Epithelial cell of esophagus (primary cell): ENCODE measurements around the gene SF1.

Experiments used
- DNase-seq: peaks from one replicate; pipeline ENCODE4 v3.0.0; 2010; ENCODE audit warnings: low read depth
- H3K4me3 ChIP-seq: 2 replicates; pipeline ENCODE4 v1.5.1; 2011; ENCODE audit warnings: mild to moderate bottlenecking, low read length, control low read depth
- TF ChIP-seq, protein P1 (sequence below): IDR thresholded peaks from 2 replicates; pipeline ENCODE4 v1.5.1; 2011; ENCODE audit warnings: low read depth, mild to moderate bottlenecking, low read length, control low read depth, inconsistent platforms; ENCODE audit not compliant: insufficient read depth; ENCODE audit errors: missing control alignments

Gene SF1

DNA sequence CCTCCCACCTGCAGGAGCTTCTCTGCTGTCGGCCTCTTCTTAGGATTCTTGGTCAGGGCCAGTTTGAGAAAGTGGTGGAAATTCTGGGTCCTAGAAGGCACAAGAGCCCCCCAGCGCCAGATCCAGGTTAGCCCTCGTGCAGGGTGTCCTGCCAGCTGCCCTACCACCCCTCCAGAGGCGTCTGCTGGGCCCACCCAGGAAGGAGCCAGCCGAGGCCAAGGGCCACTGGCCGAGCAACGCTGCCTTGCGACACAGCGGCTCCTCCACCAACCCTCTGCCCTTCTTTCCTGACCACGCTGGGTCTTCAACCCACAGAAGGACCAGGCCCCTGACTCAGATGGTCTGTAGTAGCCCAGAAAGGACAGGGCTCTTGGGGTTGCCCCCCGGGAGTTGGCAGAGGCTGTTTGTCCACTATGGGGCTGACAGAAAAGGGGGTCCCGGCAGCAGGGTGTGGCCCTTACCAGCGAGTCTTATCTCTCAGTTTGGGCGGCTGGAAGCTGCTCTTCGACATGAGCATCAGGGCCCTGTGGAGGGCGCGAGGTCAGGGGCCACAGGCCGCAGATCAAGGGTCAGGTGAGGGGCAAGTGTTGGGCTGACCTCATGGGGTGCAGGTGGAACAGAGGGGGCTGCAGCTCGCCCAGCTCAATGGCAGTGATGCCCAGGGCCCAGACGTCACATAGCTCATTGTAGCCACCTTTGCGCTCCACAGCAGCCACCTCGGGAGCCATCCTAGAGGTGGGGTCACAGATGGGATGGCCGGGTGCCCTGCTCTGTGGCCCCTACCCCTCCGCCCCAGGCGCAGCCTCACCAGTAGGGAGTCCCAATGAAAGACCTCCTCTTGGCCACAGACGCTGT lies 22.2 kb upstream of the SF1 start:
- no peak overlapping the region for H3K4me3 ChIP-seq
- no peak for DNase-seq
- TF ChIP-seq, protein P1, sequence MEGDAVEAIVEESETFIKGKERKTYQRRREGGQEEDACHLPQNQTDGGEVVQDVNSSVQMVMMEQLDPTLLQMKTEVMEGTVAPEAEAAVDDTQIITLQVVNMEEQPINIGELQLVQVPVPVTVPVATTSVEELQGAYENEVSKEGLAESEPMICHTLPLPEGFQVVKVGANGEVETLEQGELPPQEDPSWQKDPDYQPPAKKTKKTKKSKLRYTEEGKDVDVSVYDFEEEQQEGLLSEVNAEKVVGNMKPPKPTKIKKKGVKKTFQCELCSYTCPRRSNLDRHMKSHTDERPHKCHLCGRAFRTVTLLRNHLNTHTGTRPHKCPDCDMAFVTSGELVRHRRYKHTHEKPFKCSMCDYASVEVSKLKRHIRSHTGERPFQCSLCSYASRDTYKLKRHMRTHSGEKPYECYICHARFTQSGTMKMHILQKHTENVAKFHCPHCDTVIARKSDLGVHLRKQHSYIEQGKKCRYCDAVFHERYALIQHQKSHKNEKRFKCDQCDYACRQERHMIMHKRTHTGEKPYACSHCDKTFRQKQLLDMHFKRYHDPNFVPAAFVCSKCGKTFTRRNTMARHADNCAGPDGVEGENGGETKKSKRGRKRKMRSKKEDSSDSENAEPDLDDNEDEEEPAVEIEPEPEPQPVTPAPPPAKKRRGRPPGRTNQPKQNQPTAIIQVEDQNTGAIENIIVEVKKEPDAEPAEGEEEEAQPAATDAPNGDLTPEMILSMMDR = no peak

DNA sequence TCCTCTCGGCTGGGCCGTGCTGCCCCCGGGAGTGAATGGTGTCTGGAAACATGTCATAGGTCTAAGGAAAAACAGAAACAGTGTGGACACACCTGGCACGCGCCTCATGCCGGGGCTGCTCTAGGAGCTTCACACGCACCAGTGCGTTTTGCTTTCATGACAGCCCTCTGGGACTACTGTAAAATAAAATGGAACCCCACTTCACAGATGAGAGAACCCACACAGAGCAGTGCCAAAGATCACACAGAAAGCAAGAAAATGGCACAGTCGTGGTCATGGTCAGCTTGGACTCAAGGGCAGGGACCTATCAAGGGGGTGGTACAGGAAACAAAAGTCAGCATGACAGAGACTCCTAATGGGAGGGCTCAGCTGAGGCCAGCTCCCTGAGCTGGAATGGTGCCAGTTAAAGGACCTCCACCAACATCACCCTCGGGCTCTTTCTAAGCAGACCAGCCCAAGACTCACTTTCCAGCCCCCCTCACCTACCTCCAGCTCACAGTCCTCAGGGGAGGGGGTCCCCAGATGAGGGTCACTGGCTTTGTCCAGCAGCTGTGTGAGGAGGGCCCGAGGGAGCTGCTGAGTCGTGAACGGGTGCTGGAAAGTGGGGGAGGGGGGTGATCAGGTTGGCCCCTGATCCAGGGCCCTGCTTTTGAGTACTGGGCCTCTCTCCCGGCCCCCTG lies 21.4 kb upstream of the SF1 start:
- no peak overlapping the region for H3K4me3 ChIP-seq
- no peak for DNase-seq
- TF ChIP-seq, protein P1 = no peak

DNA sequence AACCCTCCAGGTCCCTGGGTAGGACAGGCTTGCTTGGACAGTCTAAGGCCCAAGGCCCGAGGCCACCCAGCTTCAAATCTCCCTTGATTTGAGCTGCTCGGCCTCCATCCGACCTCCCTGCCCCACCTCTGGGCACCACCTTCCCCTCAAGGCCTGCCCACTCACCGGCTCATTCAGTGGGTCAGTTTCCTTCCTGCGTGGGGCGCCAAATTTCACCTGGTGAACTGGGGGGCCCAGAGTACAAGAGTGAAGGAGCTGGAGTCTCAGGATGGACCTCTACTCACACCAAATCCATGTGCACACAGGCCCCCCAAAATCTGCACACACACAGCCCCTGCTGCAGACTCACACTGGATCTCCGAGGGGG lies 20.9 kb upstream of the SF1 start:
- TF ChIP-seq, protein P1 = no peak
- H3K4me3 ChIP-seq = no peak overlapping the region
- no peak for DNase-seq

DNA sequence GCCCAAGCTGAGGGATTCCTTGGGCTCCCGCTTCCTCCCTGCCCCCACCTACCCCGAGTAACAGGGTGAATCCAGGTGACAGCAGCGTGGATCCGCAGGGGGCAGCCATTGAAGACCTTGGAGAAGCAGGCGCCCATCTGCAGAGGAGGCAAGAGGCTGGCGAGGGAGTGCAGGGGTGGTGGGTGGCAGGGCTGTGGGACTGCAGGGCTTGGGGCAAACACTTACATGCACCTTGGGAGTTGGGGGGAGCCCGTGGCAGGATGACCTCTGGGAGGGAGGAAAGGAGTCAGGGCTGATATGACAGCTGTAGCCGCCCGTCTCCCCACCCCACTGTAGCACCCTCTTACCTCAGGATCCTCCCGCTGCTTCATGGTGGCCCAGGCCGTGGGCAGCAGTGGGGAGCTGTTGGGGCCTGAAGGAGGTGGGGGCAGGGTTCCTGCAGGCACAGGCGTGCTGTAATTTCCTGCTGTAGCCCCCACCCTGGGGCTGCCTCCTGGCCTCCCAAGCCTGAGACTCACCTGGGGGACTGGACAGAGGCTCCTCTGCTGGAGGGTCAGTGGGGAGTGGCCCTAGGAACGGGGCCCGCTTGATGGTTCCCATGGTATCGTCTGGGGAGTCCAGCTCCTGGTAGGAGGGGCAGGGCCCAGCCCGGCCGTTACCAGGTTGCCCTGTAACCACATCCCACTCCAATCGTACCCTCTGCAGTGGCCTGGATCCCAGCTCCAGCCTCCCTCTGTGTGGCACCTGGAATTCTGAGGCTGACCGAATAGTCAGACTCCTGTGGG lies 18.6 kb upstream of the SF1 start:
- no peak for DNase-seq
- TF ChIP-seq, protein P1 = no peak
- no peak overlapping the region for H3K4me3 ChIP-seq

DNA sequence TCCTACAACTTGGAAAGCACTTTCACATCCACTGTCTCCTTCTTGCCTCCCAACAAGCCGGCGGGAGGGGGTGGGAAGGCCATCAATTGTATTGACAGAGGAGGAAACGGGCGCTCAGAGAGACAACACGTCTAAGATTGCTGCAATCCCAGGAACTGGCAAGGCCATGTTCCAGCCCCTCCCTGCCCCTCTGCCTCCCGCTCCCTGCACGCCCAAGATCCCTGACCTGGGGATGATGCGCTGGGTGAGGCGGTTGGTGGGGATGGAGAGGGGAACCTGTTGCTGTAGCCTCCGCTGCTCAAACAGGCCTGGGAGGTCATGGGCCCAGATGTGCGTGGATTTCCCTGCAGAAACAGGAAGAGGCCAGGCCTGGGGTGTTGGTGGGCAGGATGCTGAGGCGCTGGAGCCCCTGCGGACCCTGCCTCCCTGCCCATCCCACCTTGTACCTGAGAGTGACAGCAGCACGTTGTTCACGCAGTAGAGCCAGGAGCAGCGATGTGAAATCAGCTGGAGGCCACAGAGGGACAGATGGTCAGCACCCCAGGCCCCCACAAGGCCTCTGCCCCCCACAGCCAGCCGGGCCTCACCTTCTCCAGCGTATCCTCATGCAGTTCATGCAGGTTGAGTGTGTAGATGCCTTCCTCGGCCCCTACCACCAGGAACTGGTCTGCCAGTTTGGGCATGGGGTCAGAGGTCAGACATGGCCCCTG lies 17.9 kb upstream of the SF1 start:
- TF ChIP-seq, protein P1 = no peak
- H3K4me3 ChIP-seq = no peak overlapping the region

DNA sequence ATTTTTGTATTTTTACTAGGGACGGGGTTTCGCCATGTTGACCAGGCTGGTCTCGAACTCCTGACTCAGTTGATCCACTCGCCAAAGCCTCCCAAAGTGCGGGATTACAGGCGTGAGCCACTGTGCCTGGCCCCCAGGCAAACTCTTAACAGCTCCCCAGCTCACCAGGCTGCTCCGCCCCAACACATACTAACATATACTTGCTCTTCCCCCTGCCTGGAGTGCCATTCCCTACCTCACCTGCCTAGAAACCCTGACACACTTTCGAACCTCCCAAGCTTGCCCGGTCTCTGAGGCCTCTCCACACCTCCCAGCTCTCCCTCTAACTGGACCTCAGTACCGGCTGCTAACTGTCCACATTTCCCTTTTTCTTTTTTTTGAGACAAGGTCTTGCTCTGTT lies 16.2 kb upstream of the SF1 start:
- H3K4me3 ChIP-seq = no peak overlapping the region
- DNase-seq = no peak
- TF ChIP-seq, protein P1 = no peak

More for the DNA sequence above, 17.9 kb upstream of the SF1 start:
- no peak for DNase-seq
